H9 (cell line): ENCODE data around the gene BPIFB6. TPM values are rescaled to one million over a fixed set of nuclear protein-coding genes. Genes with fewer than 3 reads are reported as not detected.

Source experiments
- DNase-seq: peaks from one replicate; pipeline ENCODE4 v3.0.0-alpha.2; 2017
- H2AFZ ChIP-seq: one replicate; pipeline ENCODE4 v1.6.1; 2013; ENCODE audit warnings: mild to moderate bottlenecking, low read length, control low read depth, moderate library complexity
- H2AK5ac ChIP-seq: 2 replicates; pipeline ENCODE4 v1.6.1; 2013; ENCODE audit warnings: low read length, control low read depth, mixed read lengths; ENCODE audit not compliant: insufficient read length
- H2BK120ac ChIP-seq: one replicate; pipeline ENCODE4 v1.6.1; 2013; ENCODE audit warnings: low read depth, mild to moderate bottlenecking, low read length, control low read depth, inconsistent platforms; ENCODE audit not compliant: poor library complexity, severe bottlenecking
- H2BK12ac ChIP-seq: 2 replicates; pipeline ENCODE4 v1.6.1; 2013; ENCODE audit warnings: low read length, control low read depth, mixed read lengths, low read depth; ENCODE audit not compliant: insufficient read length
- H2BK15ac ChIP-seq: 2 replicates; pipeline ENCODE4 v1.6.1; 2013; ENCODE audit warnings: low read depth, low read length, control low read depth
- H2BK20ac ChIP-seq: one replicate; pipeline ENCODE4 v1.6.1; 2013; ENCODE audit warnings: low read depth, mild to moderate bottlenecking, low read length, control low read depth, inconsistent platforms; ENCODE audit not compliant: poor library complexity, severe bottlenecking
- H2BK5ac ChIP-seq: 2 replicates; pipeline ENCODE4 v1.6.1; 2013; ENCODE audit warnings: low read length, control low read depth, mixed read lengths; ENCODE audit not compliant: insufficient read length
- H3K14ac ChIP-seq: 2 replicates; pipeline ENCODE4 v1.6.1; 2013; ENCODE audit warnings: low read length, control low read depth; ENCODE audit not compliant: insufficient read depth
- H3K18ac ChIP-seq: 2 replicates; pipeline ENCODE4 v1.6.1; 2013; ENCODE audit warnings: low read depth, mild to moderate bottlenecking, mixed read lengths, low read length, control low read depth; ENCODE audit not compliant: insufficient read length
- H3K23ac ChIP-seq: 2 replicates; pipeline ENCODE4 v1.6.1; 2013; ENCODE audit warnings: low read length, control low read depth, mixed read lengths, low read depth; ENCODE audit not compliant: insufficient read length
- H3K23me2 ChIP-seq: 2 replicates; pipeline ENCODE4 v1.6.1; 2013; ENCODE audit warnings: low read depth, mild to moderate bottlenecking, mixed read lengths, low read length, control low read depth; ENCODE audit not compliant: insufficient read length, poor library complexity, severe bottlenecking
- H3K27ac ChIP-seq: 2 replicates; pipeline ENCODE4 v1.5.1; 2013; ENCODE audit warnings: low read length, control low read depth, mixed read lengths, low read depth; ENCODE audit not compliant: insufficient read length
- H3K27me3 ChIP-seq: 2 replicates; pipeline ENCODE4 v1.6.1; 2013; ENCODE audit warnings: low read length, control low read depth, inconsistent platforms; ENCODE audit not compliant: insufficient read depth
- H3K4ac ChIP-seq: 2 replicates; pipeline ENCODE4 v1.6.1; 2013; ENCODE audit warnings: low read depth, mild to moderate bottlenecking, control low read depth, inconsistent platforms, low read length, moderate library complexity
- H3K4me1 ChIP-seq: 2 replicates; pipeline ENCODE4 v1.6.1; 2013; ENCODE audit warnings: low read length, control low read depth, inconsistent platforms; ENCODE audit not compliant: insufficient read depth
- H3K4me2 ChIP-seq: 2 replicates; pipeline ENCODE4 v1.6.1; 2013; ENCODE audit warnings: low read length, control low read depth, mixed read lengths; ENCODE audit not compliant: insufficient read length, insufficient read depth
- H3K56ac ChIP-seq: 2 replicates; pipeline ENCODE4 v1.6.1; 2013; ENCODE audit warnings: low read depth, mild to moderate bottlenecking, mixed read lengths, low read length, control low read depth; ENCODE audit not compliant: insufficient read length
- H3K79me1 ChIP-seq: 2 replicates; pipeline ENCODE4 v1.6.1; 2013; ENCODE audit warnings: low read depth, mild to moderate bottlenecking, moderate library complexity, low read length, control low read depth, inconsistent platforms; ENCODE audit not compliant: insufficient read depth, poor library complexity, severe bottlenecking
- H3K79me2 ChIP-seq: 2 replicates; pipeline ENCODE4 v1.6.1; 2013; ENCODE audit warnings: low read length, control low read depth, inconsistent platforms; ENCODE audit not compliant: insufficient read depth
- H3K9ac ChIP-seq: 2 replicates; pipeline ENCODE4 v1.6.1; 2013; ENCODE audit warnings: low read length, control low read depth, mixed read lengths; ENCODE audit not compliant: insufficient read length; ENCODE audit errors: extremely low read depth
- H3K9me3 ChIP-seq: one replicate; pipeline ENCODE4 v1.6.1; 2013; ENCODE audit warnings: low read depth, low read length, inconsistent platforms; ENCODE audit not compliant: control insufficient read depth
- H3T11ph ChIP-seq: one replicate; pipeline ENCODE4 v1.6.1; 2013; ENCODE audit warnings: mild to moderate bottlenecking, low read length, control low read depth, inconsistent platforms
- H4K20me1 ChIP-seq: one replicate; pipeline ENCODE4 v1.6.1; 2013; ENCODE audit not compliant: control insufficient read depth, insufficient read length, insufficient read depth
- H4K5ac ChIP-seq: 2 replicates; pipeline ENCODE4 v1.6.1; 2013; ENCODE audit warnings: low read depth, mild to moderate bottlenecking, mixed read lengths, low read length, control low read depth; ENCODE audit not compliant: insufficient read length
- H4K8ac ChIP-seq: replicated peaks from 2 replicates; pipeline ENCODE4 v1.6.1; 2013; ENCODE audit warnings: low read length, control low read depth, mixed read lengths, low read depth; ENCODE audit not compliant: insufficient read length
- H4K91ac ChIP-seq: 2 replicates; pipeline ENCODE4 v1.6.1; 2013; ENCODE audit warnings: low read depth, mild to moderate bottlenecking, moderate library complexity, mixed read lengths, low read length, control low read depth; ENCODE audit not compliant: insufficient read length
- H3K27ac Mint-ChIP-seq, 3 experiments: 2 replicates in 2 of 3; 3 replicates in 1 of 3; pipeline ENCODE4 v1.8.0; 2020 to 2021; ENCODE audit warnings: mixed read lengths in 3 of 3, mild to moderate bottlenecking in 1 of 3, moderate library complexity in 1 of 3
- H3K27me3 Mint-ChIP-seq: 2 replicates; pipeline ENCODE4 v1.8.0; 2021; ENCODE audit warnings: low read depth, mild to moderate bottlenecking, moderate library complexity, mixed read lengths
- H3K36me3 Mint-ChIP-seq, 3 experiments: 2 replicates in 2 of 3; 3 replicates in 1 of 3; pipeline ENCODE4 v1.8.0; 2020 to 2021; ENCODE audit warnings: low read depth in 3 of 3, mixed read lengths in 3 of 3; ENCODE audit not compliant: insufficient read depth in 1 of 3
- H3K4me1 Mint-ChIP-seq, 2 experiments: 2 replicates each; pipeline ENCODE4 v1.8.0; 2020; ENCODE audit warnings: mixed read lengths in 2 of 2
- H3K4me3 Mint-ChIP-seq, 2 experiments: 2 replicates in 1 of 2; 3 replicates in 1 of 2; pipeline ENCODE4 v1.8.0; 2020 to 2021; ENCODE audit warnings: mild to moderate bottlenecking in 2 of 2, mixed read lengths in 2 of 2, moderate library complexity in 1 of 2
- H3K9me3 Mint-ChIP-seq, 2 experiments: 2 replicates in 1 of 2; 3 replicates in 1 of 2; pipeline ENCODE4 v1.8.0; 2020; ENCODE audit warnings: mild to moderate bottlenecking in 2 of 2, mixed read lengths in 2 of 2, moderate library complexity in 1 of 2
- CTCF ChIP-seq: fragments of 200-600 bp; sonication (generic); conservative IDR thresholded peaks from 3 replicates; pipeline ENCODE4 v1.8.0; 2021; ENCODE audit warnings: antibody characterized with exemption, mild to moderate bottlenecking
- WGBS: extraction: QIAGEN DNeasy Blood & Tissue Kit; methylation state at CpG from one replicate; pipeline ENCODE4 v1.1.7; 2013; ENCODE audit warnings: missing lambda C conversion rate, low lambda C conversion rate, mixed read lengths; ENCODE audit not compliant: insufficient read length; ENCODE audit errors: extremely low coverage; 5-methylcytosine and 5-hydroxymethylcytosine counted together
- total RNA-seq: library from RNA; stranded (reverse); gene quantifications from 2 replicates; pipeline ENCODE4 v1.2.1, GENCODE V29; 2021

Gene BPIFB6
- total RNA-seq, 1 experiment from 2014 or later: not detected

GRCh38 chr20:33010133-33010504, 21.3 kb upstream of the BPIFB6 start:
- Mint-ChIP-seq H3K4me3 (no peak overlapping the region), H3K9me3 (peaks cover 4 to 5% of the 10 kb centered on the region in 2 experiments; a peak in 3 of 5 replicates), H3K27me3 (peaks cover 3% of the 10 kb centered on the region), H3K4me1 (peaks cover 13 to 16% of the 10 kb centered on the region in 2 experiments), H3K27ac (no peak overlapping the region), H3K36me3 (peaks cover 0 to 3% (median 0%) of the 10 kb centered on the region in 3 experiments; a peak in 3 of 7 replicates)
- Histone ChIP-seq H2BK12ac (no peak overlapping the region), H3K23me2 (no peaks in the 10 kb centered on the region), H4K8ac (no peak overlapping the region), H3K4ac (no peak overlapping the region), H3K56ac (no peak overlapping the region), H3K27ac (no peak overlapping the region), H3K79me2 (no peaks in the 10 kb centered on the region), H2BK120ac (no peak overlapping the region), H3K4me2 (no peak overlapping the region), H3K14ac (no peak overlapping the region; the same call in 1 of the 2 replicates), H3K79me1 (no peaks in the 10 kb centered on the region), H3K4me1 (no peaks in the 10 kb centered on the region), H2AFZ (no peak overlapping the region), H3K9me3 (no peaks in the 10 kb centered on the region), H4K91ac (no peak overlapping the region), H2AK5ac (no peak overlapping the region), H3K23ac (no peak overlapping the region), H3K9ac (no peak overlapping the region), H2BK20ac (no peak overlapping the region), H3T11ph (no peak overlapping the region), H3K18ac (no peak overlapping the region), H3K27me3 (no peaks in the 10 kb centered on the region), H2BK5ac (no peak overlapping the region), H2BK15ac (no peak overlapping the region), H4K20me1 (no peaks in the 10 kb centered on the region), H4K5ac (no peak overlapping the region)
- TF ChIP-seq CTCF: no peak
- no peak for DNase-seq
- no CpG with 5 or more reads among the region's 5 CpGs for WGBS
